ENCODE data around the gene TNFSF15.

TNFSF15 gene

GRCh38 chr9:114824110-114824509 is 18.3 kb upstream of the TNFSF15 start:
- no peak for FAIRE-seq

- FAIRE-seq, result no peak
These were observed 17.6 kb upstream of the TNFSF15 start for GRCh38 chr9:114823441-114823840.

GRCh38 chr9:114822708-114823107 is 16.9 kb upstream of the TNFSF15 start:
- FAIRE-seq, result no peak

DNA sequence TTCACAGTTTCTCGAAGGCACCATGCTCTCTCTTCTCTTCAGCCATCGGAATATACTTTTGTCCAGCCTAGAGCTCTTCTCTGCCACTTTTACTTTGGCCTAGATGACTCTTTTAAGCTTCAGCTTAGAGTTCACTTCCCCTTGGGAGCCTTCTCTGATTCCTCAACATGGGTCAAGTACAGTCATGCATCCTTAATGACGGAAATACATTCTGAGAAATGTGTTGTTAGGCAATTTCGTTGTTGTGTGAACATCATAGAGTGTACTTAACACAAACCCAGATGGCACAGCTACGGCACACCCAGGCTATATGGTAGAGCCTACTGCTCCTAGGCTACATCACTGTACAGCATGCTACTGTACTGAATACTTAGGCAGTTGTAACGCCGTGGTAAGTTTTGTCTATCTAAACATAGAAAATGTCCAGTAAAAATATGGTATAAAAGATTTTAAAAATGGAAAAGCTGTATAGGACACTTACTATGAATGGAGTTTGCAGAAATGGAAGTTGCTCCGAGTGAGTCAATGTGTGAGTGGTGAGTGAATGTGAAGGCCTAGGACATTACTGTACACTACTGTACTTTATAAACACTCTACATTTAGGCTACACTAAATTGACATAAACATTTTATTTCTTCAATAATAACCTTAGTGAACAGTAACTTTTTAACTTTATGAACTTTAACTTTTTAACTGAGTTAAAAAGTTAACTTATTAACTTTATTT is 15.1 kb upstream of the TNFSF15 start:
- no peak for FAIRE-seq

GRCh38 chr9:114818178-114818577 is 12.3 kb upstream of the TNFSF15 start:
- FAIRE-seq, result no peak

DNA sequence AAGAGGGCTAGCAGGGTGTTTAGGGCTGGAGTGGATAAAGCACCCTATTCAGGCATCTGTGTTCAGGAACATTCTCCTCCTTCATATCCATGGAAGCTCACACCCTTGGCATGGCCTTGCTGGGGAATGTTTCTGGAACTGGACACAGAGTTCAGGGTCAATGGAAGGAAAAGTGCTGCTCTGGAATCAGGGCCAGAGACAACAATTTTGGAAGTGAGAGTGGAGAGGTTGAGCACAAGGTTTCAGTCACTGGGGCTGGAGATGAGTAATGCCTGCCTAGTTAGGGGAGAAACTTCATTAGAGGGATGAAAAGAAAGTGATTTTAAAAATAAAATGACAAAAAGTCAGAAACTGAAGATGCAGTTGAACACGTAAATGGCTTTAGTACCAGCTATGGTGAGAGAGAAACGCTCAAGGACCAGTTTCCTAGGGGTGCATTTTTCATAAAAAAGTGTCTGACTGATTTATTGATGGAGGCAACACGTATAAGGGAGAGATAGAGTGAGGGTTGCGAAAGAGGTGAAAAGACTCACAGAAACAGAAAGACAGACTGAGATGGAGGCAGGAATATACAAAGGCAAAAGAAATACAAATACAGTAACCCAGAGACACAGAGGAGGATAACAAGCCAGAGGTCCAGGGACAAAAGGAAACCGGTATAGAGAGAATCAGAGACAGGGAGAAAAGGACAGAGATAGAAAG is 8.0 kb upstream of the TNFSF15 start:
- FAIRE-seq, result no peak

- FAIRE-seq, result no peak
These were observed 6.3 kb upstream of the TNFSF15 start for GRCh38 chr9:114811966-114812636.

DNA sequence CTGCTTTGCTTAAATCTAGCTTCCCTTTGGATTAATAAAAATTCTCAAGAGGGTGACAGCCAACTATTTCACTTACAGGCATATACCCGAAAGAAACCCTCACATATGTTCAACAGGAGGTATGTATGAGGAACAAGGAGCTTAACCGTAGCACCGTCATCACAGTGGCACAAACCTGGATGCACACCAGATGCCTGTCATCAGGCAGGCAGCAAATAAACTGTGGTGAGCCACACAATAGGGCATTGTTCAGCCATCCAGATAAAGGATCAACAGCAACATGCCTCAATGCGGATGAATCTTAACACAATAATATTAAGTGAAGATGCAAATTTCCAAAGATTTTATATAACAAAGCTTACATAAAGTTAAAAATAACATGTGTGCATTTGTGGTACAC is 5.5 kb upstream of the TNFSF15 start:
- no peak for FAIRE-seq

GRCh38 chr9:114810614-114811013 is 4.8 kb upstream of the TNFSF15 start:
- FAIRE-seq, result no peak

DNA sequence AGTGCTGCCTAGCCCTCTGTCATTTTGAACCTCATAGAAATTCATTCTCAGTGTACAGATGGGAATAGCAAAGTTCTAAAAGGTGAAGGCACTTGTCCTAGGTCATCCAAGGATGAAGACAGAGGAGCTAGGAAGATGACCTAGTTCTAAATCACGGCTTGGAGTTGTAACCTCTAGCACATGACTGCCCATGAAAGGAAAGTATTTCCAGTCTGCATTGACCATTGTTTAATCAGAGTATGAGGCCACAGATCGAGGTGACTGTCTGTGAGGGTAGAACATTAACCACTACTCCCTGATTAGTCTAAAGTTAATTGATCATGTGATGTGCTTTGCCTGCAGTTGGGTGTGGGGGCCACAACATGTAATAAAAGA is 674 bp upstream of the TNFSF15 start:
- no peak for FAIRE-seq

GRCh38 chr9:114804505-114804904 is 1.3 kb downstream of the TNFSF15 start:
- FAIRE-seq, result peak; percentile 21

DNA sequence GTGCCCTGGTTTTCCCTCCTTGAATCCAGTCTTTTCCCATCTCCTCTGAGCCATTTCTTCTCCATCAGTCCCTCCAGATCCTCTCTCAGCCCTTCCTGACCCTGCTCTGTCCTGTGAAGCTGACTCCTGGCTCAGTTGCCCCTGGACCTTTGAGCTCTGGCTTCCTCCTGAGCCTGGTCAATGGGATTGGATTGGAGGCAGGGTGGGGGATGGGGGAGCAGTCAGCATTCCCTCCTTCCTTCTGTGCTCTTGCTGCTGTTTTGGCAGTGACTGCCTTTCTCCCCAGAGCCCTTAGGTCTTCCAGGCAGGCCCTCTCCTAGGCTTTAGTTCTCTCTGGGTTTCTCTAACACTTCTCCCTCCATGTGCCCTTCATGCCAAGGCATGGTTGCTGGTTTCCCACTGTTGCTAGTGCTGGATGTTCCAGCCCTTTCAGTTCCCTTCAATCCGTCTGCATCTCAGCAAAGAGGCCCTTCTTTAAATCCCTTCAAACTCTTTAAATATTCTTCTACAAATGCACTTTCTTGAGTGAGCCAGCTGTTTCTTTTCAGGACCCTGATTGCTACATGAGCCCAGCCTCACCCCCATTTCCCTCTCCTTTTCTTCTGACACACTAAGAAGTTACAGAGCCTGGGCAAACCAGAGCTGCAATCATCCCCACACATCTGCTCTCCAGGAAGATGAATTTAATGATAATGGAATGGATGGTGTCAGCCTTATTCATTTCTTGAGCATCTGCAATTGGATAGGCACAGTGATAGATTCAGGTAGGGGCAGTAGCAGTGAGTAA is 2.2 kb downstream of the TNFSF15 start:
- no peak for FAIRE-seq

DNA sequence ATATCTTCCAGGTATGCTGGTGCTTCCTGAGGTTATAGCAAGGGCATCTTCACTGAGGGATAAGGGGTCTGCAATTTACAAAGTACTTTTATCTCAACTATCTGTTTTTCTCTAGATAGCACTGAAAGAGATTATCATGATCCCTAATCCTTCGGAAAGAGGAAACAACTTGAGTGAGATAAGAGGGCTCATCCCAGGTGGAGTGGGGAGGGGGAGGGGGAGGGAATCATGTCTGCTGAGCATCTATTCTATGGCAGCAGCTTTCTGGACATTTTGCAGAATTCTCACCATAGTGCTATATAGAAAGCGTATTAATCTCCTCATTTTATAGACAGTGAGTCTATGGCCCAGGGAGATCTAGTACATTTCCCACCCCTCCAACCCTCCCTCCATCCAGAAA is 5.9 kb downstream of the TNFSF15 start:
- FAIRE-seq, result no peak

GRCh38 chr9:114799441-114799840 is 6.4 kb downstream of the TNFSF15 start:
- no peak for FAIRE-seq

DNA sequence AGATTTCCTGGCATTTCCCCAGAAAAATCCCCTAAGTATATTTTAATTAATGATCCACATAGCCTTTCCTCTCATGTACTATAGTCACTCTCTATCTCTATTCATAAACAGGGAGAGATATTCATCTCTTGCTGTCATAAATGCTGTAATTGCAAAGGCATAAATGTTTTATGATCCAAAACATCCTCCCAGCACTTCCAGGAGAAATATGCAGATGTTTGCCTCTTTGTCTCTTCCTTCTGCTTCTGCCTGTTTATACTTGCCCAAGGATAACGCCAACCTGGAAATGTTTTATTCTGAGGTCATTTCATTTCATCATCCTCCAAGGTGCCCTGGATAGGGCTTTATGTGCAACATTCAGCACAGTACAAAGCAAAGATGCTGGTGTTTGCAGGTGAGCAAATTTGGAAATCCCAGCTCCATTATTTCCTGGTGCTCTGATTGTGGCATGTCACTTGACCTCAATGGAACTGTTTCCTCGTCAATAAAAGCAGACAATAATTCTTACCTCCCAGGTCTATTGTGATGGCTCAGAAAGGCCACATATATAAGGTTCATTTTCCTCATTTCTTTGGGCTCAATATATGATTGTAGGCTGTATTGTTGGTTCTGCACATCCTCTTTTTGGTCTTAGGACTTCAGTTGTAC is 6.9 kb downstream of the TNFSF15 start:
- FAIRE-seq, result no peak

GRCh38 chr9:114798101-114798500 is 7.7 kb downstream of the TNFSF15 start:
- no peak for FAIRE-seq

DNA sequence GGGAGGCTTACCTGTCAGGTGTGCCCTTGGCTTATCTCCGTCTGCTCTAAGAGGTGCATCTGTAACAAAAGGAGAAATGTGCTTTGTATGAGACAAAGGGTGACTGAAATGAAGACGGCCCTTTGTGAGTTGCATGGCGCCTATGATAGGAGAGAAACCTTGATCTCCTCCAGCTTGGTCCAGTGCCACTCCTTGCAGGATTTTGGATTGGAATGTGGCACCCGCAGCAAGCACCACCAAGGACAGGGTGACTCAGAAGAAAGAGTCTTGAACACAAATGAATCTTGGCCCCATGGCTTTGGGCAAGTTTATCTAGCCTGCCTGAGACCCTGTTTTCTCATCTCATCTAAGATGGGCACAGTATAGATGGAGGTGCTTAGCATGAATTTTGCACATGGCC is 13.4 kb downstream of the TNFSF15 start:
- FAIRE-seq, result no peak

- FAIRE-seq, result no peak
These were observed 14.1 kb downstream of the TNFSF15 start for GRCh38 chr9:114791736-114792135.

- no peak for FAIRE-seq
These were observed 14.5 kb downstream of the TNFSF15 start for GRCh38 chr9:114791312-114791711.

- no peak for FAIRE-seq
These were observed 15.3 kb downstream of the TNFSF15 start for GRCh38 chr9:114790521-114790920.

DNA sequence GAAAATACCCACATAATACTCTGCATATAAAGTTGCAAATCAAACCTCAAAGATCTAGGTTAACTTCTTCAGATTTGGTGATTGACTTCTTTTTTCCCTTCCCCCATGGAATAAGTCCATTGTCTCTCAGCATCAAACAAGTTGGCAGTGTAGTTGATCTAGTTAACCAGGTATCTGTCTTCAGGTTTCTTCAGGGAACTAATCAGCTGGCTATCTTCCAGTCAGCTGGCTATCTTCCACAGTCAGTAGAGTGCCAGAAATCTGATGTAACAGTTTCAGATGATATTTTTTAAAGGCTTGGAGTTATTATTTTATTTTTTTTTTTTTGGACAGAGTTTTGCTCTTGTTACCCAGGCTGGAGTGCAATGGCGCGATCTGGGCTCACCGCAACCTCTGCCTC is 16.8 kb downstream of the TNFSF15 start:
- no peak for FAIRE-seq

- no peak for FAIRE-seq
These were observed 17.9 kb downstream of the TNFSF15 start for GRCh38 chr9:114787781-114788498.
